ENCODE data around the gene GHITM. TPM values are rescaled to one million over a fixed set of nuclear protein-coding genes. Genes with fewer than 3 reads are reported as not detected.
"Not testable (repeated sequence)": the region's sequence is repeated elsewhere in the genome, so short reads cannot be mapped to it uniquely, and the experiment has no call there.

GHITM gene, protein sequence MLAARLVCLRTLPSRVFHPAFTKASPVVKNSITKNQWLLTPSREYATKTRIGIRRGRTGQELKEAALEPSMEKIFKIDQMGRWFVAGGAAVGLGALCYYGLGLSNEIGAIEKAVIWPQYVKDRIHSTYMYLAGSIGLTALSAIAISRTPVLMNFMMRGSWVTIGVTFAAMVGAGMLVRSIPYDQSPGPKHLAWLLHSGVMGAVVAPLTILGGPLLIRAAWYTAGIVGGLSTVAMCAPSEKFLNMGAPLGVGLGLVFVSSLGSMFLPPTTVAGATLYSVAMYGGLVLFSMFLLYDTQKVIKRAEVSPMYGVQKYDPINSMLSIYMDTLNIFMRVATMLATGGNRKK
- total RNA-seq = 383 TPM
- long read RNA-seq, transcript GHITM-201 (9 exons, 2,128 nt) = major isoform, 407 of 430 reads
- long read RNA-seq, partial matches to known transcripts = 16 of 430 reads
- long read RNA-seq, other reads (novel, unspliced or antisense) = 7 of 430 reads

DNA sequence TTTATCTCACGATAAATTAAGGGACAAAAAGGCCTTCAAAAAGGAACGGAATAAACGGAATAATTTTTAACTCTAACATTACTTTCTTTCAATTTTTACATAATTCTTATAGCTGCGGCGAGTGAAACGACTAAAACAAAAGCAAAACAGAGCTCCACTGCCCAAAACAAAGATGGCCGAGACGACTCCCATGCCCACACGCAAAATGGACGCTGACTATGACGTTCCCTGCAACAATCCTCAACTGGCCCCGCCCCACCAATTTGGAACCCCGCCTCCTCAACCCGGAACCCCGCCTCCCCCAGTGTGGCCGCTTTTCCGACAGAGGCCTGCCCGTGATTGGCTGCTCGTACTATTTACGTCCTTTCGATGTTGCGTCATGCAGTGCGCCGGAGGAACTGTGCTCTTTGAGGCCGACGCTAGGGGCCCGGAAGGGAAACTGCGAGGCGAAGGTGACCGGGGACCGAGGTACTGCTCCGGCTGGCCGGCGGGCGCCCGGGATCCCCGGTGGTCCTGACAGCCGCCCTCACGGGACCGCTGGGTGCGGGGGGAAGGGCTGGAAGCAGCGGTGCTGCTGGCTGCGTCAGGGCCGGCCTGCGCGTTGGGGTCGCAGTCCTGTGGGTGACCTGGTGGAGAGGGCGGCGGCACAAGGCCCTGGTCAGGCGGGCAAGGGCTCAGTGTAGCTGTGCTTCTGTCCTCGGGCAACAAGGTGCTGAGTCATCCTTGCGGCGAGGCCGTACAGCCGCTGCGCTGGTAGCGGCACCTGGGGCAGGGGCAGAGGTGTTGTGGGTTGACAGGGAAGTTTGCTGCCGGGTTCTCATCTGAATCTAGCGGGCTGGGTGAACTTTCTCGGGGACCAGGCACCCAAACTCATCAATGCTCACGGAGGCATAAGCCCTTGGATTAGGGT, at the start of gene GHITM:
Gene GHITM, plus strand, starts transcription at position 384 of the 910 bp plus-strand sequence. CDS start 1,992 bp downstream, outside the sequence.
- intact Hi-C loops (cut with DNase I) = loop anchor here (10.0 kb wide), 1 partner anchor 185 kb away; the partner anchor contains the start of gene CCSER2
- ATAC-seq (peak; percentile 100), DNase-seq (ENCODE audit: missing footprints) (peak; percentile 99)

- intact Hi-C loops (cut with DNase I) = no loop called here
- DNase-seq (ENCODE audit: missing footprints) = no peak
- peak; percentile 84 for ATAC-seq
Measured at GRCh38 chr10:84095811-84096497, 43.4 kb upstream of the GHITM start.

DNA sequence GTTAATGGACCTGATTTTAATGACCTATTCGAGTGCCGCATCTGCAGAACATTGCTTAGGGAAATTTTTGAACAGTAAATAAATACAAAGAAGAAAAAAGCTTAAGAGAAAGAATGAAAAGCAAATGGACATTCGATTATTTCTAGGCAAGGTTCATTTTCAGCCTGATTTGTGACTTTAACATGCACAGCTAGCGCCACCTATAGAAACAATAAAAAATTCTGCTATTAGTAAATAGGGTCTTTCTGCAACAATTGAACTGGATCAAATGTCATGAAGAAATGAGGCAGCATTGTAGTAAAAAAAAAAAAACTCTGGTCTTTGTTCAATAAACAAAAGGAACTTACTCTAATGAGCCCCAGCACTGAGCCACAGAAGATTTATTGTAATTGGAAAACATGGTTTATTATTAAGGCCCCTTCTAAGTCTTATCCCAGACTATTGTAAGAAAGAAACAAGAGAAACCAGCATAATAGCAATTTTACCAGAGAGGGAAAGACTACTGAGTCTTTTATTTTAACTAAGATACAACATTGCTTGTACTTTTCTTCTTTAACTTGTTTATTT, 41.4 kb upstream of the GHITM start:
- intact Hi-C loops (cut with DNase I) = no loop called here
- no peak for DNase-seq (ENCODE audit: missing footprints)
- ATAC-seq = no peak

- DNase-seq (ENCODE audit: missing footprints) = no peak
- intact Hi-C loops (cut with DNase I) = no loop called here
- ATAC-seq = no peak
Measured at GRCh38 chr10:84098667-84099066, 40.6 kb upstream of the GHITM start.

GRCh38 chr10:84101042-84101441, 38.3 kb upstream of the GHITM start:
- intact Hi-C loops (cut with DNase I) = no loop called here
- ATAC-seq (no peak), DNase-seq (ENCODE audit: missing footprints) (no peak)

DNA sequence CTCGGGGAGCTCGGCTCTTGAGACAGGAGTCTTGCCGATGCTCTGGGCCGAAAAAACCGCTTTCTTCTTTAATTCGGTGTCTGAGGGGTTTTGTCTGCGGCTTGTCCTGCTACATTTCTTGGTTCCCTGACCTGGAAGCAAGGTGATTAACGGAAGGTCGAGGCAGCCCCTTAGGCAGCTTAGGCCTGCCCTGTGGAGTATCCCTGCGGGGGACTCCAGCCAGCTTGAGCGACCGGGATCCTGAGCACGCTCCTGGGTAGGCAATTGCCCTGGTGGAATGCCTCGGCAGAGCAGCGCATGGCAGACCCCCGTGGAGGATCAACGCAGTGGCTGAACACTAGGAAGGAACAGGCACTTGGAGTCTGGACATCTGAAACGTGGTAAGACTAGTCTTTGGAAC, 30.5 kb upstream of the GHITM start:
- intact Hi-C loops (cut with DNase I) = no loop called here
- DNase-seq (ENCODE audit: missing footprints) (no peak), ATAC-seq (no peak)

- DNase-seq (ENCODE audit: missing footprints); intact Hi-C loops (cut with DNase I); ATAC-seq: not testable (repeated sequence)
Measured at GRCh38 chr10:84109772-84110171, 29.5 kb upstream of the GHITM start.

DNA sequence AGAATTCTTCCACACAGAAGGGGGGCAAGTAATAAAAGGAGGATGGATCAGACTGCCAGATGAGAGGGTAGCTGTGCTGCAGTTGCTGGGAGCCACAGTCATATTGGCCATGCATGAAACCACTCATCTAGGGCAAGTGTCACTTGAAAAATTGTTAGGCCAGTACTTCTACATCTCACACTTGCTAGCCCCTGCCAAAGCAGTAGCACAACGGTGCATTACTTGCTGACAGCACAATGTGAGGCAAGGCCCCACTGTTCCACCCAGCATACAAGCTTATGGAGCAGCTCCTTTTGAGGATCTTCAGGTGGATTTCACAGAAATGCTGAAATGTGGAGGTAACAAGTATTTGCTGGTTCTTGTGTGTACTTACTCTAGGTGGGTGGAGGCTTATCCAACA, 25.8 kb upstream of the GHITM start:
- DNase-seq (ENCODE audit: missing footprints); ATAC-seq; intact Hi-C loops (cut with DNase I): not testable (repeated sequence)

GRCh38 chr10:84114088-84114667, 25.1 kb upstream of the GHITM start:
- intact Hi-C loops (cut with DNase I) = no loop called here
- no peak for DNase-seq (ENCODE audit: missing footprints)
- no peak for ATAC-seq

GRCh38 chr10:84117204-84117603, 22.1 kb upstream of the GHITM start:
- intact Hi-C loops (cut with DNase I); DNase-seq (ENCODE audit: missing footprints); ATAC-seq: not testable (repeated sequence)

- ATAC-seq = no peak
- intact Hi-C loops (cut with DNase I) = no loop called here
Measured at GRCh38 chr10:84117686-84118394, 21.5 kb upstream of the GHITM start.

GRCh38 chr10:84118395-84119006, 20.8 kb upstream of the GHITM start:
- intact Hi-C loops (cut with DNase I) = no loop called here
- ATAC-seq = no peak
- no peak for DNase-seq (ENCODE audit: missing footprints)

More at GRCh38 chr10:84117686-84118394, 21.5 kb upstream of the GHITM start:
- DNase-seq (ENCODE audit: missing footprints) = no peak

- intact Hi-C loops (cut with DNase I) = no loop called here
- ATAC-seq = no peak
- DNase-seq (ENCODE audit: missing footprints) = no peak
Measured at GRCh38 chr10:84123362-84123761, 15.9 kb upstream of the GHITM start.

DNA sequence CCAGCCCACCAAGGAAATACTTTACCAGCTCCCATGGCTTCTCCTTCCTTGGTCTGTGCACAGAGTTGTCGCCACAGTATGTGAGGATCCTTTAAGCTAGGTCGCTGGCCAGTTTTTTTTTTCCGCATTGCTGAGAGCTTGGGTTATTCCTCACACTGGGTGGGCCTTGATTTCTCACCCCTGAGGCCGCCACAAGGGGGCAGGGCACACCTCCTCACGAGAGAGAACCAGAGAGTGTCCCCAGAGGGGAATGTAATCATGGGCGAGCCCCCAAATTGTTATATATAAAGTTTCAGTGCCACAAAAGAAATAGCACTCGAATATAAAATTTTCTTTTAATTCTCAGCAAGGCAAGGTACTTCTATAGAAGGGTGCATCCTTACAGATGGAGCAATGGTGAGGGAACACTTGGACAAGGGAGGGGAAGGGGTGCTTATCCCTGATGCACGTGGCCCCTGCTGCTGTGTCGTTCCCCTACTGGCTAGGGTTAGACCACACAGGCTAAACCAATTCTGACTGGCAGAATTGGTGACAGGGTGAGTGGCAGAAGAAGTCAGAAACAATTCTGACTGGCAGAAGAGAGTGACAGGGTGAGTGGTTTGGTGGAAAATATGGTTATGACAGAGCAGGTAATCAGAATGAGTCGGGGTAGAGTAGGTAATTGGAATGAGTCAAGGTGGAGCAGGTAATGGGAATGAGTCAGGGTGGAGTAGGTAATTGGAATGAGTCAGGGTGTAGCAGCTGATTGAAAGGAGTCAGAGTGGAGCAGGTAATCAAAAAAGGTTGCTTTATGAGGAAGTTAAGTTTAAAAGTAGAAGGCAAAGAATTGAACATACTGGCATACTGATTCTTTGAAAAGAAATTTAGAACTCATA, 13.2 kb upstream of the GHITM start:
- ATAC-seq; intact Hi-C loops (cut with DNase I); DNase-seq (ENCODE audit: missing footprints): not testable (repeated sequence)

DNA sequence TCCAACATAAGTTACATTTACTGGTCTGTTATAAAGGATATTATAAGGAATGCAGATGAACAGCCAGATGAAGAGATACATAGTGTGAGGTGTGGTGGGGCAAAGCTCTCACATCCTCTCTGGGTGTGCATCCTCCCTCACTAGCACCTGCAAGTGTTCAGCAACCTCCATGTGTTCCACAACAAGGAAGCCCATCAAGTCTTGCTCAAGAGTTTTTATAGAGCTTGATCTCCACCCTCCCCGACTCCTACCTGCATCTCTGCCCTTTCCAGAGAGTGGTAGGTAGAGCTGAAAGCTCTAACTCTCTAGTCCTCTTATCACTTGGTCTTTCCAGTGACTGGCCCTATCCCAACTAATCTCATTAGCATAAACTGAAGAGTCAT, 12.5 kb upstream of the GHITM start:
- intact Hi-C loops (cut with DNase I) = no loop called here
- ATAC-seq (no peak), DNase-seq (ENCODE audit: missing footprints) (no peak)

GRCh38 chr10:84135836-84136235, 3.5 kb upstream of the GHITM start:
- ATAC-seq = no peak
- no peak for DNase-seq (ENCODE audit: missing footprints)
- intact Hi-C loops (cut with DNase I) = no loop called here
